Activated naive CD4-positive, alpha-beta T cell treated with anti-CD3 and anti-CD28 coated beads, Interleukin-2, amount 50 U/mL, for 72 hours (primary cell): ENCODE results near the gene ARHGAP18. TPM values are rescaled to one million over a fixed set of nuclear protein-coding genes. Genes with fewer than 3 reads are reported as not detected.

Experiments used
- ATAC-seq, 2 donors: fragments of 150-1000 bp; cut with Tn5 transposase; 2 replicates each; pipeline ENCODE4 v1.10.0; 2021; ENCODE audit warnings: mild to moderate bottlenecking in 2 of 2, moderate library complexity in 2 of 2
- DNase-seq, 2 donors: peaks; one replicate each; pipeline ENCODE4 v3.0.0; 2021 to 2022; ENCODE audit warnings: low spot score in 2 of 2
- H3K27ac Mint-ChIP-seq, 2 donors: one replicate each; pipeline ENCODE4 v1.8.0; 2022; ENCODE audit warnings: mild to moderate bottlenecking in 2 of 2, mixed read lengths in 2 of 2
- H3K36me3 Mint-ChIP-seq, 2 donors: one replicate each; pipeline ENCODE4 v1.8.0; 2022; ENCODE audit warnings: mixed read lengths in 2 of 2
- H3K9me3 Mint-ChIP-seq, 2 donors: one replicate each; pipeline ENCODE4 v1.8.0; 2022; ENCODE audit warnings: mixed read lengths in 2 of 2
- total RNA-seq, 2 donors: library from RNA; stranded (reverse); gene quantifications; one replicate each; pipeline ENCODE4 v1.2.3, GENCODE V29; 2022

Gene ARHGAP18
- total RNA-seq, 2 donors from 2014 or later = 7.7 to 8.7 TPM

DNA sequence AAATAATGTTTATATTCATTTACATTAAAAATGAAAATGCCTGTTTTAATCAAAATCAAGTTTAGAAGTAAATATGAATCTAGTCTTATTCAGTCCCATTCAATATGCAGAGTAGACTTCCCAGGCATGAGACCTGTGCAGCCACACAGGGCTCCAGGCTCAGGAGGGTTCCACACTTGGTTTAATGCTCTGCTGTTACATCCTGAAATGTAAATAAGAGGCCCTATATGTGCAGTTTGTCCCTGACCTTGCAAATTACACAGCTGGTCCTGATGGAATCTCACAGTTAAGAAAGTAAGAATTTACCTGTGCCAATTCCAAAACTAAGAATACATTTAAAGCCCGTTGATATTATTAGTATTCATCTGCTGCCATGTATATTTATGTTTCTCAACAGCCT, 79.4 kb downstream of the ARHGAP18 start:
- Mint-ChIP-seq H3K36me3 (no peaks in the 10 kb centered on the region), H3K27ac (no peak overlapping the region), H3K9me3 (no peaks in the 10 kb centered on the region)
- DNase-seq (no peak), ATAC-seq (no peak)

DNA sequence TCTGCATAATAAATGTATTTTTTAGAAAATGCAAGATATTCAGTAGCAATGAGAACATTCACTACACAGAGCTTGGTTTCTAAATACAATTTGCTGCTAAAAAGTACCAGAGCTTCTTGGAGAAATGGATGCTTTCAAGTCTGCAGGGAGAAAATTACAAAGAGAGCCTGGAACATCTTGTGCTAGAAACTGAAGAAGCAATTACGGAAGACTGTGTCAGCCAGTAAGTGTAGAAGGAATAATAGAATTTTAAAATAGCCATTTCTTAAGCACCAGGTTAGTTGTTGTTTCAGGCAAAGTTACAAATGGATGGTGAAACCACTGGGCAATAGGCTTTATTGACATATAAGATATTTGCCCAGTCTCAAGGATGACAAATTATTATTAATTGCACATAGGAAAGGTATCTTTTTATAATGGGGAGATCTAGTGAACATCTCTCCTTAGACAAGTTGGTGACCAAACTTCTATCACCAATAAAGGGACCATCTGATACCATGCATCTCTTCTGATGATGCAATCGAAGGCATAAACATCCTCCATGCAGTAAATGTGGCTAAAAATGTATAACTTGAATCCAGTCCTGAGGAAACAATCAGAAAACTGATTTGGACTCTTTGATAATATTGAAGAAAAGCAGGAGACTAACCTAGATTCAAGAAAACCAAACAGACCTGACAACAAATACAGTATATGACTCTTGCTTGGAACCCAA, 81.7 kb downstream of the ARHGAP18 start:
- no peaks in the 10 kb centered on the region for H3K9me3 Mint-ChIP-seq
- DNase-seq (no peak), ATAC-seq (no peak)
- H3K27ac Mint-ChIP-seq = no peak overlapping the region
- H3K36me3 Mint-ChIP-seq = no peaks in the 10 kb centered on the region

DNA sequence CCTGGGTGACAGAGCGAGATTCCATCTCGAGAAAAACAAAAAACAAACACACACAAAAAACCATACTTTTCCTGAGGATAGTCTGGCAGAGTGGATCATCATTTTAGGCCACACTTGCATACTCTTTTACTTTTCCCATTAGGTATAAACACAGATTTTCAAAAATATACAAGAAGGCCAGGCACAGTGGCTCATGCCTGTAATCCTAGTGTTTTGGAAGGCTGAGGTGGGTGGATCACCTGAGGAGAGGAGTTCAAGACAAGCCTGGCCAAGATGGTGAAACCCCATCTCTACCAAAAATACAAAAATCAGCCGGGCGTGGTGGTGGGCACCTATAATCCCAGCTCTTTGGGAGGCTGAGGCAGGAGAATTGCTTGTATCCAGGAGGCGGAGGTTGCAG, 85.5 kb downstream of the ARHGAP18 start:
- Mint-ChIP-seq H3K36me3 (no peaks in the 10 kb centered on the region), H3K9me3 (no peaks in the 10 kb centered on the region), H3K27ac (no peak overlapping the region)
- DNase-seq (no peak), ATAC-seq (peak in 1 of 2 donors; percentile 52)

DNA sequence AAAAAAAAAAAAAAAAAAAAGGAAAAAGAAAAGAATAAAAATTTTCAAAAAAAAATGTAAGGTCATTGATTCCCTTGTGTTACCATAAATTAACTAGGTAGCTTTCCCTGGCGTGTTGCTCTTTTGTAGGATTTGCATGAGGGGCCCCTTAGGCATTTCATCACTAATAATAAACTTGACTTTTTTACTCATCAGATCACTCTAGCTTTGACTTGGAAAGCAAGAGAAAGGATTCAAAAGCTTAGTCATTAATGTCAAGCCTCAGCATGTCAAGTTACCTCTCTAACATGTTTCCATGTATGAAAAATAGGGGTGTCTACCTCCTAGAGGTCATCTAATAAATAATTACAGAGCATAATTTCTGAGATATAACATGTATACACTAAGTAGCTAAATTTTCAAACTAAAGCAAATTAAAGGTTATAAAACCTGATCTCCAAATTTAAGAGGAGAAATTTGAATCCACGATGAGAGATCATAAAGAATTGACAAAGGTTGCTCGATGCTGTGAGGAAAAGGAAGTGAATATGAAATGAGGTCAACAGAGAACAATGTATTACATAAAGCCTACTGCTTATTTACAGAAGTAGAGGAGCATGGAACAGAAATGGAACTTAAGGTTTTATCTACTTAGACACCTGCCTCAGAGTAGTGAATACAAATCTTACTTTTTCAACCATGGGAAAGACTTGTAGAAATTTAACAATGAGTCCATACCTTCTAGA, 86.8 kb downstream of the ARHGAP18 start:
- ATAC-seq (no peak), DNase-seq (no peak)
- H3K36me3 Mint-ChIP-seq = peaks cover 0 to 5% of the 10 kb centered on the region in 2 donors
- no peak overlapping the region for H3K27ac Mint-ChIP-seq
- H3K9me3 Mint-ChIP-seq = no peaks in the 10 kb centered on the region

DNA sequence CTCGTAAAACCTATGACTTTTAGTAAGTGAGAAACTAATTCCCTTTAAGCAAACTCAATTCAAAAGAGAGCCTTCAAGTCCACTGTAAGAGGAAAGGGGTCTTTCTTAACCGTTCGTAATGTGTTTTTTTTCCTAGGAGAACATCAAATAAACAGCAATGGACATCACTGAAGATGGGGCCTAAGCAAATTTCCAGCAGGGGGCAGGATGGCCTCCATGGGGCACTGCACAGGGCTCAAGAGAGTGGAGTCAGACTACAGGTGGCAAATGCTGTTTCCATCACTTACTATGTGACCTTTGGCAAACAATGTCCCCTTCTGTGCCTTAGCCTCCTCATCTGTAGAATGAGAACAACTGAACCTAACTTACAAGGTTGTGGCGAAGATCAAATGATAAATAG, 88.7 kb downstream of the ARHGAP18 start:
- H3K9me3 Mint-ChIP-seq = no peaks in the 10 kb centered on the region
- ATAC-seq (peak; percentile 48 to 62), DNase-seq (peak in 1 of 2 donors; percentile 18)
- peaks cover 0 to 5% of the 10 kb centered on the region in 2 donors for H3K36me3 Mint-ChIP-seq
- no peak overlapping the region for H3K27ac Mint-ChIP-seq

DNA sequence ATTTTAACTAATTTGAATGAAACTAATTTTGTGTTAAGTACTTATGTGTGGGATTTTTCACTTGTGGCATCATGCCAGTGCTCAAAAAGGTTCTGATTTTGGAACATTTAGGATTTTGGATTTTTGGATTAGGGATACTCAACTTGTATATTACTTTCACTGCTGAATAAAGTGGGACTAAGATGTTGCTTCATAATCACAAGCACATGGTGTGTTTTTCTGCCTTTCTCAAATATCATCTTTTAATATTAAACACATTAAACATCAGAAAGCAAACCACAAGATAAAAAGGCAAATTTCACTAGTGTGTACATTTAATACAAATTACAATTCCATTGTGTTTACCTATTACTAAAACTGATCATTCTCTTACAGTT, 89.8 kb downstream of the ARHGAP18 start:
- ATAC-seq (no peak), DNase-seq (no peak)
- Mint-ChIP-seq H3K36me3 (peaks cover 0 to 5% of the 10 kb centered on the region in 2 donors), H3K9me3 (no peaks in the 10 kb centered on the region), H3K27ac (no peak overlapping the region)

DNA sequence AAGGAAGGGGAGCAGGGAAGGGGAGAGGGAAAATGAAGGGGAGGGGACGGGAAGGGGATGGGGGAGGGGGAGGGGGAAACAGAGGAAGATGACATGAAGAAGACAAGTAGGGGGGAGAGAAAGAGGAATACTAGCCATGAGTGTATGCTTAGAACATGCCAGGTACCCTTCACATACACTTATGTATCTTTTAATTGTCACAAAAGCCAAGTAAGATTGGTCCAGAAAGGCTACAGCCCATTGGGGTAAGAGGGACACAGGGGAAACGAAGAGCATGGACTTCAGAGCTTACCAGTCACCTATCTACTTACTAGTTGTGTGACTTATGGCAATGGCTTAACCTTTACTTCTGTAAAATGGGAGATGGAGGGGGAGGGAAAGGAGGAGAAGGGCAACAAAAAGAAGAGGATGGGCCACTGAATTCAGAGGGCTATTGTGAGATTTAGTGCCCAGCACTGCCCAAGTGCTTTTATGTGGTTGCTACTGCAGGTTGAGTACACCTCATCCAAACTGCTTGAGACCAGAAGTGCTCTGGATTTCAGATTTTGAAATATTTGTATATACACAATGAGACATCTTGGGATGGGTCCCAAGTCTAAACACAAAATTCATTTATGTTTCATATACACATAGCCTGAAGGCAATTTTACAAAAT, 90.3 kb downstream of the ARHGAP18 start:
- no peak overlapping the region for H3K27ac Mint-ChIP-seq
- H3K36me3 Mint-ChIP-seq = peaks cover 0 to 5% of the 10 kb centered on the region in 2 donors
- no peak for DNase-seq
- ATAC-seq = peak in 1 of 2 donors; percentile 36
- no peaks in the 10 kb centered on the region for H3K9me3 Mint-ChIP-seq

DNA sequence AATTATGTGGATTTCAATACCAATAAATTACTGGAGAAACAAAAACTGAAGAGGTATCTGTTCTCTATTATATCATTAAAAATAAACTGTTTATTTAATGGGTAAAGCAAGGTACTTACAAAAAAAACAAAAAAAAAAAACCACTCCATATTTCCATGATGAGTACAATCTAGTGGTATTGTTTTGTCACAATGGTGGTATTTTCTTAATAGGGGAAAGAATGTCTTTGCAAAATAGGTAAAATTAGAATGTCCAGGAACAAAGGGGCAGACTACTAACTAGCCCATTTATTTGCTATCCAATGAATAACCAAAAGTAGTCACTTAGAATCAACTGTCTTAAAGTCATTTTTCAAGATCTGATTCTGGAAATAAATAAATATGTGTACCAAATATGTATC, 92.0 kb downstream of the ARHGAP18 start:
- DNase-seq (no peak), ATAC-seq (no peak)
- Mint-ChIP-seq H3K27ac (no peak overlapping the region), H3K9me3 (no peaks in the 10 kb centered on the region), H3K36me3 (peaks cover 0 to 5% of the 10 kb centered on the region in 2 donors)

DNA sequence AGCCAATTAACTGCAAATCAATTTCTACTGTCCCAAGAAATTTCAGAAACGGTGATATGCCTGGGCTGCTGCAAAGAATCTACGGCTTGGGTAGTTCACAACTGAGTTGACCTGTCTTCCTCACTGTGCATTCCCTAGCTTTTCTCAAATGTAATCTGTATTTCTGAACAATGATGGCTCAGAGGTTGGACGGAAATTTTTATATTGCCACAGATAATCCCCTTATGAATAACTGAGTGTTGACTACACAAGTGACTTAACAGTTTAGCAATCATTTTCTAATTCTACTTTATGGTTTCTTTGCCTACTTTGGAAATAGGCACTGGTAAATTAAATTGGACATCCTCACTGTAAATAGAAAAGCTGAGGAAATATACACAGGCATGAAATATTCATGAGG, 94.5 kb downstream of the ARHGAP18 start:
- ATAC-seq (no peak), DNase-seq (no peak)
- no peaks in the 10 kb centered on the region for H3K9me3 Mint-ChIP-seq
- no peak overlapping the region for H3K27ac Mint-ChIP-seq
- peaks cover 0 to 5% of the 10 kb centered on the region in 2 donors for H3K36me3 Mint-ChIP-seq

DNA sequence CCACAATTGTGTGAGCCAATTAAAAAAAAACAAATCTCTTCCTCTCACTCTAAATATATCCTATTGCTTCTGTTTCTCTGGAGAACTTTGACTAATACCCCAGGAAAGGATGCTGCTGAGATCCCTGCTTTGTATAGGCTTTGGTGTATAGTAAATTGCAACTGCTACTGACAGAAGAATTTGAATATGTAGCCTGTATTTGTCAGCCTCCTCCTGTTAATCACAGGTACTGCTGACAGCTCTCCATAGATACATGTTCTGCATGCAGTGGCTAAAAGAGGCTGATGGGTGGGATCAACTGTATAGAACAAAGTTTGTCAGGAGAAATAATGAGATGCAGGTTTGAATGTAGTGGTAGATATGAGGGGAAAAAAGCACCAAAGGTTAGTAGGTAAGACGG, 95.0 kb downstream of the ARHGAP18 start:
- ATAC-seq (no peak), DNase-seq (no peak)

DNA sequence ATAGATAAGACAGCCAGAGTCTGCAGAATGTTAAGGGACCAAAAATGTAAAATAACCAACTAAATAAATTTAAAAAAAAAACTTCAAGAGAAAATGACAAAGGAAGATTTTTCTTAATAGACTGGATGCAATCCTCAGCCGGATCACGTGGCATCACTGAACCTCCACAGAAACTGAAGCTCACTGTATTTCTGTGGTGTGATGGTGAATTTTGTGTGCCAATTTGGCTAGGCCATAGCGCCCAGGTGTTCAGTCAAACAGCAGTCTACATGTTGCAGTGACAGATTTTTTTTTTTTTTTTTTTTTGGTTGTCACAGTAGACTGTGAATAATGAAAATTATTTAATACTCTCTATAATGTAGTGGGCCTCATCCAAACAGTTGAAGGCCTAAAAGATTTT, 95.5 kb downstream of the ARHGAP18 start:
- no peak for DNase-seq
- no peak for ATAC-seq
- Mint-ChIP-seq H3K9me3 (no peaks in the 10 kb centered on the region), H3K36me3 (peaks cover 0 to 5% of the 10 kb centered on the region in 2 donors), H3K27ac (no peak overlapping the region)

More for the DNA sequence above, 95.0 kb downstream of the ARHGAP18 start:
- peaks cover 0 to 5% of the 10 kb centered on the region in 2 donors for H3K36me3 Mint-ChIP-seq
- no peak overlapping the region for H3K27ac Mint-ChIP-seq
- no peaks in the 10 kb centered on the region for H3K9me3 Mint-ChIP-seq

DNA sequence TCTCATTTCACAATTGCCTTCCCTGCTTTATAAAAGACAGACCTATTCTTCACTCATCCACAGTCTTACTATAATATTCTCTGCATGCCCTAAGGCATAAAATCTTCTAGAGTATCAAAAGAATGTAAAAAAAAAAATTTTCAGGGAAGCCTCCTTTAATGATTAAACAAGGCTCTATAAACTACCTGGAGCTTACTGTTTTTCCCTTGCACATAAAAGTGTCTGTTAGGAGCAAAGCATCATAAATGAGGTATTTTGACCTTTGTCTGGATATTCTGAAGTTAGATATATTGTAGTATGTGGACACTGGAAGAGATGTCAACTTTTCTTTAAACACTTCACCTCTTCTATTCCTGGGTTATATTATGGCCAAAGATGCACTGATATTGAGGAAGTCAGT, 97.5 kb downstream of the ARHGAP18 start:
- DNase-seq (no peak), ATAC-seq (no peak)
- H3K27ac Mint-ChIP-seq = no peak overlapping the region
- no peaks in the 10 kb centered on the region for H3K9me3 Mint-ChIP-seq
- H3K36me3 Mint-ChIP-seq = no peaks in the 10 kb centered on the region

DNA sequence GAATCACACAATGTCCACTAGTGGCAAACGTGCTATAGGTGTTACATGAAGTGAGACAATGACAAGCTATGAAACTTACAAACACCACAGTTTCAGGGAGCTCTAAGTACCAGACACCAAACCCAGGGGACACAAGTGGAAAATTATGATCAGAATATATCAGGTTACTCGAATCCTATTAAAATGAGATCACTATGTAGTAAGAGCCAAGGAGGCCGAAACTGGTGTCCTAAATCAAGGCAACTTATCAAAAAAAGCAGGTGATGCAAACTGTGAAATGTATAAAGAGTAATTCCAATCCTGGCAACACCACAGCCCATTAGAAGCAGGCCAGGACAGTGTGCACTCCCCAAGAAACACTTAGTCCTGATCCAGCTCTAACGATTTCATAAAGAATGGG, 100.3 kb downstream of the ARHGAP18 start:
- Mint-ChIP-seq H3K36me3 (no peaks in the 10 kb centered on the region), H3K27ac (no peak overlapping the region), H3K9me3 (no peaks in the 10 kb centered on the region)
- DNase-seq (no peak), ATAC-seq (peak in 1 of 2 donors; percentile 40)

DNA sequence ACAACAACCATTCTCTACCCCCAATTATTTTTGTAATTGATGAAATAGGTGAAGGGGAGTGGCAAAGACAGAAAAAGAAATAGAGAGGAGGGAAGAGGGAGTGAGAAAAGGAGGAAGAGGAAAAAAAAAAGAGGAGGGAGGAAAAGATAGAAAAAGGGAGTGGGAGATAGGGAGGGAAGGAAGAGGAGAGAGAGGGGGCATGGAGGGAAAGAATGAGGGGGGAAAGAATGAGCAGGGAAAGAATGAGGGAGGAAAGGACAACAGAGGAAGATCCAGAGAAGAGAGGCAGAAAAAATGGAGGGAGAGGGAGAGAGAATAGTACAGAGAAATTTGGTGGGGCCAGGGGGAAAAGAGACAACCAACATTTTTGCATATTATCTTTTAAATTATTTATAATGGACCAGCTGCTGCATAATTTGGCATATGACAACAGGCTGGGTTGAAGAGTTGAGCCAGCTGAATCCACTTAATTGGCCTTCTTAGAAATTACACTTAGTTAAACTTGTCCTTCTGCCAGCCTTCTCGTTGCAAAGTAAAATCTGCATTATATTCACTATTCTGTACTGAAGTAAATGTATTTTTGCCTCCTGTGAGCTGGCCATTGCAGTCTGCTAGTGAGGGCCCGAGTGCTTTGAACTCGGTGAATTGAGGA, 101.0 kb downstream of the ARHGAP18 start:
- Mint-ChIP-seq H3K9me3 (no peaks in the 10 kb centered on the region), H3K27ac (no peak overlapping the region), H3K36me3 (no peaks in the 10 kb centered on the region)
- DNase-seq (no peak), ATAC-seq (no peak)

DNA sequence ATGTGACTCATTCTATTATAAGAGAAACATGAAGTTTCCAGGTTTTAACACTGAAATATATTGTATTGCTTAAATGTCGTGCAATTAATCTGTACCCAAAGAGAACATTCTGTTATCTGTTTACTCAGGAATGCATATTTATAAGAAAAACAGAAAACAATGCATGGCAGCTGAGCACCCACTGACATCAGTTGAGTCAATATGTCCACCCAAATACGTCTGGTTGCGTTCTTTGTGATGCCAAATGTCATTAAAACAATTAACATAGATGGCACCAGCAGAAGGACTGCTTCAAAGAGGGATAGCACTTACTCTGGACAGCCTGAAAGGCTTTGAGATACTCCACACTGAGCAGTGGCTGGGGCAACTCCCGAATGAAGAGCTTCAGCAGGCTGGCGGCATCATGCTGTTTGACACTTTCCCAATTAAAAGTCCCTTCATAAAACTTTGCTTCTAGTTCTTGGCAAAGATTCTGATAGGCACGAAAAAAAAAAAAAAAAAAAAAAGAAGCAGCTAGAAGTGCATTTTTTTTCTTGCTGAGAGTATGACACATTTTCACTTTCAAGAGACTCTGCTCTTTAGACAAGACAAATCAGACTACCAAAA, 102.3 kb downstream of the ARHGAP18 start:
- ATAC-seq (peak in 1 of 2 donors; percentile 32), DNase-seq (no peak)
- H3K27ac Mint-ChIP-seq = peak overlapping the region in 1 of 2 donors; percentile 39
- H3K36me3 Mint-ChIP-seq = no peaks in the 10 kb centered on the region
- H3K9me3 Mint-ChIP-seq = no peaks in the 10 kb centered on the region

DNA sequence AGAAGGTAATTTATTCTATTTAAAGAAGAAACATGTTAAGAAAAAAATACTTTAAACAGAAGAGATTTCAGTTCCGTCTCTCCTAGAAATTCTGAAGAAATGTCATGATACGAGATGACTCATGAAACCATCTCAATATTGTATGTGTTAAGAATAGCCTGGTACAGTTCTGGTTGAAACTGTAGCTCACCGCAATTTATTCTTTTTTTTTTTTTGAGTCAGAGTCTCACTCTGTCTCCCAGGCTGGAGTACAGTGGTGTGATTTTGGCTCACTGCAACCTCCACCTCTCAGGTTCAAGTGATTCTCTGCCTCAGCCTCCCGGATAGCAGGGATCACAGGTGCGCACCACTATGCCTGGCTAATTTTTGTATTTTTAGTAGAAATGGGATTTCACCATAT, 103.3 kb downstream of the ARHGAP18 start:
- H3K9me3 Mint-ChIP-seq = no peaks in the 10 kb centered on the region
- H3K36me3 Mint-ChIP-seq = no peaks in the 10 kb centered on the region
- no peak overlapping the region for H3K27ac Mint-ChIP-seq
- ATAC-seq (peak; percentile 86 to 94), DNase-seq (no peak)

DNA sequence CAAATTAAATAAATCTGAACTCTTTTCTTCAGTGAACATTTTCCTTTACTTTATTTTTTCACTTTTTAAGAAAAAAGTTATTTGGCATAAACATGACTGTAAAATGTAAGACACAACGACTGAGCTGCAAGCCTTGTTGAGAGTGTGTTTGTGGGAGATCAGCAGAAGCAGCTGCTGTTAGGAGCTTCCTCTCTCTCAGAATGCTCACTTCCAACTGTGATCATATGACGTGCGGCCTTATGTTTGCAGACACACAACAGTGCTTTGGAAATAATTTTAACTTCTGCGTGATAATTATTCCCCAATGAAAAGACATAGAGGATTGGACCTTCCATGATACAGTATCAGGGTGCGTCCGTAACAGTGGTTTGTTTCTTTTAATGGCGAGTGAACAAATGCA, 104.0 kb downstream of the ARHGAP18 start:
- ATAC-seq (no peak), DNase-seq (no peak)
- no peaks in the 10 kb centered on the region for H3K9me3 Mint-ChIP-seq
- no peaks in the 10 kb centered on the region for H3K36me3 Mint-ChIP-seq
- no peak overlapping the region for H3K27ac Mint-ChIP-seq
